HepG2 (cell line): ENCODE results near the gene DCDC2. TPM values are rescaled to one million over a fixed set of nuclear protein-coding genes. Genes with fewer than 3 reads are reported as not detected.
A peak's percentile ranks its signal among the peaks of the same experiment; 100 is the strongest.

Experiments used
- ARHGAP35 ChIP-seq: sonication (generic); formaldehyde crosslinking; IDR thresholded peaks from 2 replicates; pipeline ENCODE4 v1.9.0; 2022; ENCODE audit warnings: mild to moderate bottlenecking, inconsistent platforms, moderate library complexity, missing genetic modification reagents, borderline replicate concordance
- ARNT ChIP-seq: fragments of 450-650 bp; IDR thresholded peaks from 2 replicates; pipeline ENCODE4 v1.6.1; 2017
- CBX2 ChIP-seq, 2 experiments: fragments of 200-600 bp in 1 of 2; sonication (generic); formaldehyde crosslinking in 1 of 2; IDR thresholded peaks; 2 replicates each; pipeline versions ENCODE4 v1.7.0 to v1.8.1; 2018 to 2022; ENCODE audit warnings: low read depth in 2 of 2, low read length in 1 of 2, mild to moderate bottlenecking in 1 of 2, missing genetic modification reagents in 1 of 2
- CHD2 ChIP-seq: IDR thresholded peaks from 2 replicates; pipeline ENCODE4 v1.6.1; 2011; ENCODE audit warnings: low read depth, low read length, improper control_type of control experiment
- E2F2 ChIP-seq: sonication (generic); formaldehyde crosslinking; IDR thresholded peaks from 2 replicates; pipeline ENCODE4 v1.4.0; 2020; ENCODE audit warnings: missing genetic modification reagents, borderline replicate concordance
- ERF ChIP-seq: IDR thresholded peaks from 2 replicates; pipeline ENCODE4 v1.6.1; 2018; ENCODE audit warnings: missing biosample characterization, missing genetic modification reagents
- HMG20A ChIP-seq: IDR thresholded peaks from 2 replicates; pipeline ENCODE4 v1.6.1; 2016; ENCODE audit warnings: borderline replicate concordance
- KLF16 ChIP-seq, 2 experiments: sonication (generic) in 1 of 2; formaldehyde crosslinking in 1 of 2; IDR thresholded peaks; 2 replicates each; pipeline versions ENCODE4 v1.6.1 to v1.8.0; 2016 to 2023; ENCODE audit warnings: missing genetic modification reagents in 2 of 2, missing compliant biosample characterization in 1 of 2
- MED8 ChIP-seq: sonication (generic); formaldehyde crosslinking; IDR thresholded peaks from 2 replicates; pipeline ENCODE4 v1.8.1; 2023; ENCODE audit warnings: mild to moderate bottlenecking, missing genetic modification reagents; ENCODE audit not compliant: insufficient replicate concordance
- MLLT10 ChIP-seq: sonication (generic); formaldehyde crosslinking; IDR thresholded peaks from 2 replicates; pipeline ENCODE4 v1.4.0; 2020; ENCODE audit warnings: missing genetic modification reagents
- NBN ChIP-seq: fragments of 450-650 bp; conservative IDR thresholded peaks from 2 replicates; pipeline ENCODE4 v1.6.1; 2017
- RAD21 ChIP-seq: fragments of 450-650 bp; formaldehyde crosslinking; IDR thresholded peaks from 2 replicates; pipeline ENCODE4 v1.5.0; 2020; ENCODE audit warnings: mild to moderate bottlenecking
- RCOR2 ChIP-seq: IDR thresholded peaks from 2 replicates; pipeline ENCODE4 v1.6.1; 2016; ENCODE audit warnings: missing biosample characterization, missing genetic modification reagents
- RFXANK ChIP-seq: IDR thresholded peaks from 2 replicates; pipeline ENCODE4 v1.6.1; 2016
- RXRA ChIP-seq: sonication (generic); formaldehyde crosslinking; IDR thresholded peaks from 2 replicates; pipeline ENCODE4 v1.5.1; 2020; ENCODE audit warnings: missing genetic modification reagents
- TBP ChIP-seq: sonication (generic); formaldehyde crosslinking; IDR thresholded peaks from 2 replicates; pipeline ENCODE4 v1.5.0; 2020; ENCODE audit warnings: missing genetic modification reagents
- TEAD3 ChIP-seq: optimal IDR thresholded peaks from 2 replicates; pipeline ENCODE3; 2016; ENCODE audit warnings: borderline replicate concordance
- ZBTB1 ChIP-seq: sonication (generic); formaldehyde crosslinking; IDR thresholded peaks from 2 replicates; pipeline ENCODE4 v1.4.0; 2020; ENCODE audit warnings: missing genetic modification reagents, borderline replicate concordance
- ZBTB42 ChIP-seq: sonication (generic); formaldehyde crosslinking; IDR thresholded peaks from 2 replicates; pipeline ENCODE4 v1.5.0; 2020; ENCODE audit warnings: mild to moderate bottlenecking, missing genetic modification reagents
- ZMYM2 ChIP-seq: sonication (generic); formaldehyde crosslinking; IDR thresholded peaks from 2 replicates; pipeline ENCODE4 v1.8.0; 2022; ENCODE audit warnings: mild to moderate bottlenecking, missing genetic modification reagents
- ZNF383 ChIP-seq: sonication (generic); formaldehyde crosslinking; IDR thresholded peaks from 2 replicates; pipeline ENCODE4 v1.4.0; 2020; ENCODE audit warnings: missing genetic modification reagents, mild to moderate bottlenecking, borderline replicate concordance
- ZNF567 ChIP-seq: sonication (generic); formaldehyde crosslinking; IDR thresholded peaks from 2 replicates; pipeline ENCODE4 v1.8.1; 2023; ENCODE audit warnings: mild to moderate bottlenecking, missing genetic modification reagents, borderline replicate concordance
- ZNF747 ChIP-seq: sonication (generic); formaldehyde crosslinking; IDR thresholded peaks from 2 replicates; pipeline ENCODE4 v1.8.1; 2023; ENCODE audit warnings: missing genetic modification reagents, mild to moderate bottlenecking, borderline replicate concordance
- ZSCAN21 ChIP-seq: sonication (generic); formaldehyde crosslinking; IDR thresholded peaks from 2 replicates; pipeline ENCODE4 v1.8.0; 2022; ENCODE audit warnings: mild to moderate bottlenecking, missing genetic modification reagents, moderate library complexity, borderline replicate concordance
- ZZZ3 ChIP-seq: sonication (generic); formaldehyde crosslinking; IDR thresholded peaks from 2 replicates; pipeline ENCODE4 v1.4.0; 2020; ENCODE audit warnings: missing genetic modification reagents, mild to moderate bottlenecking, borderline replicate concordance
- polyA plus RNA-seq, 8 experiments: library from polyadenylated mRNA; depleted of rRNA in 3 of 8; stranded (reverse) in 7 of 8; unstranded in 1 of 8; fragments of >200 nt; fragmentation: Illumina TruSeq in 4 of 8; extraction: Trizol in 4 of 8; gene quantifications; 2 replicates each; pipeline versions ENCODE4 v1.2.1 to v1.2.3, GENCODE V29; 2011 to 2016; ENCODE audit warnings: low read depth in 4 of 8, missing spikeins in 1 of 8, mixed read lengths in 1 of 8; ENCODE audit not compliant: insufficient read depth in 1 of 8
- total RNA-seq, 5 experiments: library from RNA; depleted of rRNA; stranded (reverse); fragments of >200 nt; fragmentation: Illumina TruSeq; extraction: Trizol; gene quantifications; 2 replicates each; pipeline ENCODE4 v1.2.3, GENCODE V29; 2016; ENCODE audit warnings: low read depth in 1 of 5
- TF ChIP-seq, protein P1 (sequence below): sonication (generic); formaldehyde crosslinking; IDR thresholded peaks from 2 replicates; pipeline ENCODE4 v1.4.0; 2020; ENCODE audit warnings: missing genetic modification reagents
- TF ChIP-seq, protein P2 (sequence below): IDR thresholded peaks from 2 replicates; pipeline ENCODE4 v1.6.1; 2018; ENCODE audit warnings: missing genetic modification reagents

DCDC2 gene
- total and polyA plus RNA-seq, 2 of the 13 experiments (the other 11 are each of a cell fraction or from before 2014, with no cell fraction given), result 9.0 to 36.2 TPM

GRCh38 chr6:24313251-24314141, 44.4 kb downstream of the DCDC2 start (continued):
- TF ChIP-seq MLLT10 (CRISPR knock-in tag), result no peak
- TF ChIP-seq TBP (CRISPR knock-in tag), result no peak
- peak; percentile 100 for TF ChIP-seq TEAD3
- no peak for TF ChIP-seq ARNT
- no peak; the same call in 1 of the 2 replicates for TF ChIP-seq E2F2 (CRISPR knock-in tag)
- 0 out of 2 replicates have a peak, but pooled peaks have one; percentile 24 for TF ChIP-seq ZNF567 (CRISPR knock-in tag)
- no peak for TF ChIP-seq RFXANK (CRISPR knock-in tag)
- TF ChIP-seq ZSCAN21 (CRISPR knock-in tag), result no peak
- no peak for TF ChIP-seq NBN
- TF ChIP-seq RCOR2, result peak; percentile 93
- no peak for TF ChIP-seq ZMYM2 (CRISPR knock-in tag)
- no peak for TF ChIP-seq CBX2 (IDR thresholded peaks at IDR 0.05; ENCODE audit: low read depth, low read length)
- TF ChIP-seq CBX2 (CRISPR knock-in tag; IDR thresholded peaks at IDR 0.05; ENCODE audit: low read depth), result no peak
- no peak for TF ChIP-seq ZBTB42 (CRISPR knock-in tag)
- TF ChIP-seq ZNF383 (CRISPR knock-in tag), result no peak
- no peak for TF ChIP-seq CHD2
- peak; percentile 62; the same call in 1 of the 2 replicates for TF ChIP-seq RXRA (CRISPR knock-in tag)
- TF ChIP-seq, protein P1, sequence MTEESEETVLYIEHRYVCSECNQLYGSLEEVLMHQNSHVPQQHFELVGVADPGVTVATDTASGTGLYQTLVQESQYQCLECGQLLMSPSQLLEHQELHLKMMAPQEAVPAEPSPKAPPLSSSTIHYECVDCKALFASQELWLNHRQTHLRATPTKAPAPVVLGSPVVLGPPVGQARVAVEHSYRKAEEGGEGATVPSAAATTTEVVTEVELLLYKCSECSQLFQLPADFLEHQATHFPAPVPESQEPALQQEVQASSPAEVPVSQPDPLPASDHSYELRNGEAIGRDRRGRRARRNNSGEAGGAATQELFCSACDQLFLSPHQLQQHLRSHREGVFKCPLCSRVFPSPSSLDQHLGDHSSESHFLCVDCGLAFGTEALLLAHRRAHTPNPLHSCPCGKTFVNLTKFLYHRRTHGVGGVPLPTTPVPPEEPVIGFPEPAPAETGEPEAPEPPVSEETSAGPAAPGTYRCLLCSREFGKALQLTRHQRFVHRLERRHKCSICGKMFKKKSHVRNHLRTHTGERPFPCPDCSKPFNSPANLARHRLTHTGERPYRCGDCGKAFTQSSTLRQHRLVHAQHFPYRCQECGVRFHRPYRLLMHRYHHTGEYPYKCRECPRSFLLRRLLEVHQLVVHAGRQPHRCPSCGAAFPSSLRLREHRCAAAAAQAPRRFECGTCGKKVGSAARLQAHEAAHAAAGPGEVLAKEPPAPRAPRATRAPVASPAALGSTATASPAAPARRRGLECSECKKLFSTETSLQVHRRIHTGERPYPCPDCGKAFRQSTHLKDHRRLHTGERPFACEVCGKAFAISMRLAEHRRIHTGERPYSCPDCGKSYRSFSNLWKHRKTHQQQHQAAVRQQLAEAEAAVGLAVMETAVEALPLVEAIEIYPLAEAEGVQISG (CRISPR knock-in tag), result peak; percentile 36; the same call in 1 of the 2 replicates
- TF ChIP-seq, protein P2, sequence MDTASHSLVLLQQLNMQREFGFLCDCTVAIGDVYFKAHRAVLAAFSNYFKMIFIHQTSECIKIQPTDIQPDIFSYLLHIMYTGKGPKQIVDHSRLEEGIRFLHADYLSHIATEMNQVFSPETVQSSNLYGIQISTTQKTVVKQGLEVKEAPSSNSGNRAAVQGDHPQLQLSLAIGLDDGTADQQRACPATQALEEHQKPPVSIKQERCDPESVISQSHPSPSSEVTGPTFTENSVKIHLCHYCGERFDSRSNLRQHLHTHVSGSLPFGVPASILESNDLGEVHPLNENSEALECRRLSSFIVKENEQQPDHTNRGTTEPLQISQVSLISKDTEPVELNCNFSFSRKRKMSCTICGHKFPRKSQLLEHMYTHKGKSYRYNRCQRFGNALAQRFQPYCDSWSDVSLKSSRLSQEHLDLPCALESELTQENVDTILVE, result peak; percentile 62; the same call in 1 of the 2 replicates
- peak; percentile 79 for TF ChIP-seq ERF (CRISPR knock-in tag)
- TF ChIP-seq HMG20A, result peak; percentile 89
- TF ChIP-seq ZNF747 (CRISPR knock-in tag), result no peak
- peak; percentile 33; the same call in 1 of the 2 replicates for TF ChIP-seq RAD21 (CRISPR knock-in tag)
- no peak for TF ChIP-seq ZBTB1 (CRISPR knock-in tag)
- no peak for TF ChIP-seq ARHGAP35 (CRISPR knock-in tag)
- TF ChIP-seq KLF16 (CRISPR knock-in tag; IDR thresholded peaks at IDR 0.05), result no peak
- TF ChIP-seq MED8 (CRISPR knock-in tag), result peak; percentile 33
- TF ChIP-seq ZZZ3, result no peak
